HG03575 (cell line): ENCODE measurements around the gene HARS1.
"Not testable (repeated sequence)": the region's sequence is repeated elsewhere in the genome, so short reads cannot be mapped to it uniquely, and the experiment has no call there.

Source experiments
- ATAC-seq: cut with Tn5 transposase; IDR thresholded peaks from one replicate; pipeline ENCODE4 v1.9.1; 2021; ENCODE audit not compliant: unreplicated experiment, insufficient number of reproducible peaks, low FRiP score; ENCODE audit errors: extremely low read depth

Gene HARS1, protein sequence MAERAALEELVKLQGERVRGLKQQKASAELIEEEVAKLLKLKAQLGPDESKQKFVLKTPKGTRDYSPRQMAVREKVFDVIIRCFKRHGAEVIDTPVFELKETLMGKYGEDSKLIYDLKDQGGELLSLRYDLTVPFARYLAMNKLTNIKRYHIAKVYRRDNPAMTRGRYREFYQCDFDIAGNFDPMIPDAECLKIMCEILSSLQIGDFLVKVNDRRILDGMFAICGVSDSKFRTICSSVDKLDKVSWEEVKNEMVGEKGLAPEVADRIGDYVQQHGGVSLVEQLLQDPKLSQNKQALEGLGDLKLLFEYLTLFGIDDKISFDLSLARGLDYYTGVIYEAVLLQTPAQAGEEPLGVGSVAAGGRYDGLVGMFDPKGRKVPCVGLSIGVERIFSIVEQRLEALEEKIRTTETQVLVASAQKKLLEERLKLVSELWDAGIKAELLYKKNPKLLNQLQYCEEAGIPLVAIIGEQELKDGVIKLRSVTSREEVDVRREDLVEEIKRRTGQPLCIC

DNA sequence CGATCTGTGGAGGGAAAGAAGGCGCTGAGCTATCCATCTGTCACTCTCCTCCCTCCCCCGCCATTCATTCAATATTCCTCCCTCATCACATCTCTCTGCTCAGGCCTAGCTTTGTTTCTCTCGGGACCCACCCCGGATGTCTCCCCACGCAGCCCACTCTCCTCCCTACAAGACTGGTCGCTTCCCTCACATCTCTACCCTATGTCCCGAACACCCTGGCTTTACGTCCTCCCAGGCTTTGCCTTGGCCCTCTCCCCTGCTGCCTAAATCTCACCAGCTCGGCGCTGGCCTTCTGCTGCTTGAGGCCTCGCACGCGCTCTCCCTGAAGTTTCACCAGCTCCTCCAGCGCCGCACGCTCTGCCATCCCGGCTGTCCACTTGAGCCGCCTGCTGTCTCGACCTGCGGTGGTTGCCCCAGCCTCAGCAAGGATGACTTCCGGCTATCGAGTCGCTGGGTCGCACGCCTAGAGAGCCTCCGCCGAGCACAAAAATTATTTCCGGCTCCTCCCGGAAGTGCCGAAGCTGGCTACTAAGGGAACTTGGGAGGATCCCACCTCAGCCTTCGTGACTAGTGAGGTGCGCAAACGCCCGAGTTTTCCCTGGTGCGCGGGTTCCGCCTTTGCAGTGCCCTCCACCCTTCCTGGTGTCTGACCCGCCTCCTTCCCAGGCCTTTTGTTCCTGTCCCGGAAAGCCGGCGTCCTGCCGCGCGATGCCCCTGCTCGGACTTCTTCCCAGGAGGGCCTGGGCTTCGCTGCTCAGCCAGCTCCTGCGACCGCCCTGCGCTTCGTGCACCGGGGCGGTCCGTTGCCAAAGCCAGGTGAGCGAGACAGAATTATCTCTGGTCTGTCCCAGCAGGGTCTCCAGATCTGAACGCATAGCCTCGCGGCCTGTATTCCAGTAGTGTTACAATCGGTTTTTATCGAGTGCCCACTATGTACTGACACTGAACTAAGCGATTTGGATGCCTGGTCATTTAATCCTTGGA is at the start of gene HARS1, which contains the start of gene HARS2:
Gene HARS1, minus strand, starts transcription at position 430 of the 984 bp plus-strand sequence. Its CDS starts 66 bp downstream, at position 364.
Gene HARS2, plus strand, starts transcription at position 515 of the 984 bp plus-strand sequence. Its CDS starts 194 bp downstream, at position 709.
- peak; percentile 73 for ATAC-seq

DNA sequence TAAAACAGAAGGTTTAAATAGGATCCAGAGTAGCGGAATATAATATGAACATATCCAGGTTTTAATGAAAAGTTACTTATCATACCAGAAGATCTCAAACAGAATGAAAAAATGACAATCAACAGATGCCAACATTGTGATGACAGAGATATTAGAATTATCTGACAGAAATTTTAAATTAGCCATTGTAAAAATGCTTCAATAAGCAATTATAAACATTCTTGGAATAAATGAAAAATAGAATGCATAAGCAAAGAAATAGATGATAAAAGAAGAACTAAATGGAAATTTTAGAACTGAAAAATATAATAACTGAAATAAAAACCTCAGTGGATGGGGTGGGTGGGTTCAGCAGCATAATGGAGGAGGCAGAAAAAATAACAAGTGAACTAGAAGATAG is 46.3 kb upstream of the HARS1 start:
- no peak for ATAC-seq

DNA sequence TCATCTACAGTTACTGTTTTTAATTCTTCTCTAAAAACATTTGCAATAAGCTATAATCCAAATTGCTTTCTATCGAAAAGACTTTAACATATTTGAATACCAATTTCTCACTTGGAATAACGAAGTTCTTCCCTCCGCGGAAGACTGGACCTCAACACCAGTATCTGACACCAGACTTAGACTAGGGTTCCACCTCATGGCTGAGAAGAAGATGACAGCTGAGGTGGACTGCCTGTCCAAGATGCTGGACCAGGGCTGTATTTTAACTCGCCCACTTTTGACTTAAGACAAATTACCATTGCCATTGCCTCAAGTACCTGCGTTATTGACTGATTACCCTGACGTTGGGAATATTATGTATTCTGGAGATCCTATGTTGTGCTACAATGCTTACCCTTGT is 43.2 kb upstream of the HARS1 start:
- no peak for ATAC-seq

DNA sequence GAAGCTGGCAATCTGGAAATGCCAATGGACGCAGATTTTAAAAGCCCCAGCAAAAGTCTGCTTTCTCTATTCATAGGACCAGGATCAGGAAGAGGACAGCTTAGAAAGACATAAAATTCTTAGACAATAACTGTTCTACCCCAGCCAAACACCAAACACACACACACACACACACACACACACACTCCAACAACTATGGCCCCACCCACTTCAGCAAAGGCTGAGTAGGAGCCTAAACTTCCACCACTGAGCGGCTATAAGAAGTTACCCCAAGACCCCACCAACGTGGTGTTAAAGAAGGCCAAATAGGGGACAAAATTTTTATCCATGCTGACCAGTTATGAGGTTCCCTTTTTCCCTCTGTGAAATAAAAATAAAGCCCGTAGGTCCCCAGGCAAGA is 41.9 kb upstream of the HARS1 start:
- ATAC-seq = no peak

DNA sequence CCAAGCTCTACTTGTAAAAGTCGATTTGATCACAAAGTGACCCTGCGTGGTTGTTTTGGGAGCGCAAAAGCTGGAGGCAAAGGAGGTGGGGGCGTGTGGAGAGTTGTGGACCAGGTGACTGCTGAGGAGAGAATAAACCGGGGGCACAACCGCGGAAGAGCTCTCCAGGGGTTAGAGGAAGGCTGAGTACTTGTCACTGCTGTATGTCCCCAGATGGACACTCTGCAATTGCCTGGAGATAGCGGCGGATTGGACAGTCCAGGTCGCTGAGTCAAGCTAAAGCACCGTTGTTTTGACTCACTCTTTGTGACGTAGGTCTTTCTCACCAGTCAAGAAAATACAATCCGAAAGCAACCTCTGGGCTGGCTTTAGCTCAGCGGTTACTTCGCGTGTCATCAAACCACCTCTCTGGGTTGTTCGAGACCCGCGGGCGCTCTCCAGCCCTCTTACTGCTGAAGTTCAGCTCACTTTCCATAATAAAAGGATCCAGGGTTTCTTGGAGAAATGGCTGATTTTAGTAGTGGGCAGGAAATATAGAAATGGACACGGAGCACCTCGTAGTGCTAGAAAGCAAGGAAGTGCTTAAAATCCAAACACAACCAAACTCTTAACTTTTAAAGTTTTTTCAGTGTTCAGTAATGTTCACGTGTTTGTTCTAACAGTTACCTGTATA is 34.8 kb upstream of the HARS1 start:
- ATAC-seq = peak; percentile 81

GRCh38 chr5:140721395-140721794 is 30.2 kb upstream of the HARS1 start:
- not testable (repeated sequence) for ATAC-seq

GRCh38 chr5:140720738-140721137 is 29.6 kb upstream of the HARS1 start:
- not testable (repeated sequence) for ATAC-seq

- ATAC-seq = no peak
Measured at GRCh38 chr5:140718266-140718592, 27.1 kb upstream of the HARS1 start.

DNA sequence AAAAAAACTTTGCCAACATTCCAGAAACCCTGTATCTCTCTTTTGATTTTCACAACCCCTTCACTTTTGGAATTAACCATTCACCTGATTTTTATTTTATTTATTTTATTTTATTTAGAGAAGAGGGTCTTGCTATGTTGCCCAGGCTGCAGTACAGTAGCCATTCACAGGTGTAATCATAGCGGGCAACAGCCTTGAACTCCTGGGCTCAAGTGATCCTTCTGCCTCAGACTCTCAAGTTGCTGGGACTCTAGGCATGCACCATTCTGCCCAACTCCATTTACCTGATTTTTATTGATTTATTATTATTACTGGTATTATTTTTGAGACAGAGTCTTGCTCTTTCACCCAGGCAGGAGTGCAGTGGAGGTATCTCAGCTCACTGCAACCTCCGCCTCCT is 25.1 kb upstream of the HARS1 start:
- ATAC-seq = not testable (repeated sequence)

- ATAC-seq = no peak
Measured at GRCh38 chr5:140713562-140714094, 22.5 kb upstream of the HARS1 start.

- ATAC-seq = no peak
Measured at GRCh38 chr5:140711794-140712193, 20.6 kb upstream of the HARS1 start.

DNA sequence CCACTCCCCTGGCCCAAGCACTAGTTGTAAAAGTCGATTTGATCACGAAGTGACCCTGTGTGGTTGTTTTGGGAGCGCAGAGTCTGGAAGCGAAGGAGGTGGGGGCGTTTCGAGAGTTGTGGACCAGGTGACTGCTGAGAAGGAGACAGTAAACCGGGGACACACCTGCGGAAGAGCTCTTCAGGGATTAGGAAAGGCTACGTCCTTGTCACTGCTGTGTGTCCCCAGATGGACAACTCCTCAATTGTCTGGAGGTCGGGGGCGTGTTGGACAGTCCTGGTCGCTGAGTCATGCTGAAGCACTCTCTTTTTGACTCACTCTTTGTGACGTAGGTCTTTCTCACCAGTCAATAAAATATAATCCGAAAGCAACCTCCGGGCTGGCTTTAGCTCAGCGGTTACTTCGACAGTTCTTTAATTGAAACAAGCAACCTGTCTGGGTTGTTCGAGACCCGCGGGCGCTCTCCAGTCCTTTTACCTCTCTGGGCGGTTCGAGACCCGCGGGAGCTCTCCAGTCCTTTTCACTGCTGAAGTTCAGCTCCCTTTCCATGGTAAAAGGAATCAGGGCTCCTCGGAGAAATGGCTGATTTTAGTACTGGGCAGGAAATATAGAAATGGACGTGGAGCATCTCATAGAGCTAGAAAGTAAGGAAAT is 19.9 kb upstream of the HARS1 start:
- peak; percentile 74 for ATAC-seq

DNA sequence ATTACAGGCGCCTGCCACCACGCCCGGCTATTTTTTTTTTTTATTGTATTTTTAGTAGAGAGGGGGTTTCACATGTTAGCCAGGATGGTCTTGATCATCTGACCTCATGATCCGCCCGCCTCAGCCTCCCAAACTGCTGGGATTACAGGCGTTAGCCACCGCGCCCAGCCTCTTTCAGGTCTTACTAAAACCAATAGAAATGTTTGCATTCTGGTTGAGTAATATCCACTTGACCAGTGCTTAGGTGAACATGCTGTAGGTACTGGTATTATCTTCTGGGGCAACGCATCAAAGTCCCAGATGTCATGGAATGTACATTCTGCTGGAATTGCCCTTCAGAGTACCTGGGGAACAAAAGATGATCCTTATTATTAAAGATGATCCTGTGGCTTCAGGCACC is 17.6 kb upstream of the HARS1 start:
- ATAC-seq = not testable (repeated sequence)

DNA sequence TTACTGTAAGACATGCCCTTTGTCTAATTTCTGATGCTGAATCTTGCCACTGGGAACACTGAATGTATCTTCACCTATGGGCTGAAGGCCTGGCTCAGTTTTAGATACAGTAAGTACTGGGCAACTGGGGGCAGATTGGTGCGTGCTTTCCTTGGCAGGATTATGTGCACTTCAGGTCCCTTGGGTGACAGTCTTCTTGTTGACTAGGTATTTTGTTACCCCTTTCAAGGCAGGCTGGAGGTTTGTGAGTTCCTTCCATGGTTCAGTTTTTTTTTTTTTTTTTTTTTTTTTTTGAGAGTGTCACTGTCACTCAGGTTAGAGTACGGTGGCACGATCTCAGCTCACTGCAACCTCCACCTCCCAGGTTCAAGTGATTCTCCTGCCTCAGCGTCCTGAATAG is 16.6 kb upstream of the HARS1 start:
- no peak for ATAC-seq

- ATAC-seq = peak; percentile 89
Measured at GRCh38 chr5:140700177-140701144, 9.3 kb upstream of the HARS1 start, which contains the start of gene ZMAT2. Gene ZMAT2 (plus strand): TSS chr5:140700447. CDS start chr5:140700461, 14 bp downstream.

GRCh38 chr5:140696891-140697492 is 5.8 kb upstream of the HARS1 start:
- no peak for ATAC-seq

- no peak for ATAC-seq
Measured at GRCh38 chr5:140694276-140694675, 3.1 kb upstream of the HARS1 start.
